HG03135 (cell line): ENCODE results near the gene RPAP2.

Source experiments
- ATAC-seq: cut with Tn5 transposase; IDR thresholded peaks from one replicate; pipeline ENCODE4 v1.9.1; 2021; ENCODE audit warnings: mild to moderate bottlenecking, moderate library complexity; ENCODE audit not compliant: unreplicated experiment

RPAP2 gene

GRCh38 chr1:92445865-92446264, 147.0 kb downstream of the RPAP2 start:
- no peak for ATAC-seq

- ATAC-seq: no peak
Observed at GRCh38 chr1:92446546-92446945, 147.7 kb downstream of the RPAP2 start.

GRCh38 chr1:92447033-92447681, 148.3 kb downstream of the RPAP2 start:
- ATAC-seq: no peak

- no peak for ATAC-seq
Observed at GRCh38 chr1:92447976-92448375, 149.1 kb downstream of the RPAP2 start.
